Endothelial cell of umbilical vein (primary cell): ENCODE measurements around the gene PHPT1.

Experiments
- CTCF ChIP-seq, 2 donors: IDR thresholded peaks; 1 replicate in 1 of 2; 2 replicates in 1 of 2; pipeline ENCODE4 v1.5.1; 2011; ENCODE audit warnings: low read length in 2 of 2, mild to moderate bottlenecking in 2 of 2, moderate library complexity in 2 of 2, control low read depth in 1 of 2, inconsistent platforms in 1 of 2, low read depth in 1 of 2; ENCODE audit not compliant: insufficient read depth in 1 of 2; ENCODE audit errors: extremely low read depth in 1 of 2
- MAX ChIP-seq: IDR thresholded peaks from 2 replicates; pipeline ENCODE4 v1.6.1; 2011; ENCODE audit not compliant: insufficient read depth, insufficient read length

- TF ChIP-seq MAX (no peak), CTCF (IDR thresholded peaks at IDR 0.05; ENCODE audit: extremely low read depth in 1 of 2, insufficient read depth in 1 of 2, low read depth in 1 of 2, low read length in 2 of 2) (no peak)
Measured at GRCh38 chr9:136863623-136864273, 14.5 kb downstream of the PHPT1 start.
